ENCODE measurements around the gene HAND1. TPM values are rescaled to one million over a fixed set of nuclear protein-coding genes. Genes with fewer than 3 reads are reported as not detected.

The HAND1 gene
- total and polyA plus RNA-seq, 2 donors (not counting 1 experiment from before 2014, with no cell fraction given) = not detected

DNA sequence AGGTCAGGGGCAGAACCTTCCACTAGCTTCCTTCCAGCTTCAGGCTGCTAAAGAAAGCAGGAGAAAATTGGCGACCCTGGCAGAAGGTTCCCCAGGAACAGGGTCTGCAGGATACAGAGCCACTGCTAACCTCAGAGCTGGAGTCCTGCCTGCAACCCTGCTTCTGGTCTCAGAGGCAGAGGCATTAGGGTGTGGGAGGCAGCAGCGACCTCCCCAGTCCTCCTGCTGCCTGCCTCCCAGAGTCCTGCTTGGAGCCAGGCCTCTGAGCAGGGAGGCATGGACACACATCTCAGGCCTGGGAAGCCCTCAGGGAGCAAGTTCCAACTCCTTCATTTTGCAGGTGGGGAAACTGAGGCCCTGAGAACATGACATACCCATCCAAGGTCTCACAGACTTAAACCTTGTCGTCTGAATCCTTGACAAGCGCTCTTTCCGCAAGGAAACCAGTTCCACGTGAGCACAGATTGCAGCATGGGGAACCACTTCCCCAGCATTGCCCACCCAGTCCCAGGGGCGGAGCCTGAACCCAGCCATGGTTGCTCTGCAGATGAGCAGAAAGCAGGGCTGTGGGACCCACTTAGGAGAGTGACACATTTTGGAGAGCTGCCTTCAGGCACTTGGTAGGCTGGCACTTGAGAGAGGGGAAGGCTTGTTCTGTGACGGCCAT lies 28.2 kb upstream of the HAND1 start:
- intact Hi-C loops (cut with micrococcal nuclease) = no loop called here
- peaks cover 0 to 10% (median 0%) of the 10 kb centered on the region in 3 donors for H3K9me3 ChIP-seq (ENCODE audit: control extremely low read depth in 1 of 3, control insufficient read depth in 2 of 3, insufficient read depth in 1 of 3, low read length in 2 of 3)
- no peak for DNase-seq
- no peaks in the 10 kb centered on the region for H3K36me3 ChIP-seq (replicated peaks in 1 of 2; ENCODE audit: control extremely low read depth in 1 of 2, control insufficient read depth in 1 of 2, extremely low read depth in 1 of 2, insufficient read depth in 2 of 2, low read length in 1 of 2)
- TF ChIP-seq, protein P1, sequence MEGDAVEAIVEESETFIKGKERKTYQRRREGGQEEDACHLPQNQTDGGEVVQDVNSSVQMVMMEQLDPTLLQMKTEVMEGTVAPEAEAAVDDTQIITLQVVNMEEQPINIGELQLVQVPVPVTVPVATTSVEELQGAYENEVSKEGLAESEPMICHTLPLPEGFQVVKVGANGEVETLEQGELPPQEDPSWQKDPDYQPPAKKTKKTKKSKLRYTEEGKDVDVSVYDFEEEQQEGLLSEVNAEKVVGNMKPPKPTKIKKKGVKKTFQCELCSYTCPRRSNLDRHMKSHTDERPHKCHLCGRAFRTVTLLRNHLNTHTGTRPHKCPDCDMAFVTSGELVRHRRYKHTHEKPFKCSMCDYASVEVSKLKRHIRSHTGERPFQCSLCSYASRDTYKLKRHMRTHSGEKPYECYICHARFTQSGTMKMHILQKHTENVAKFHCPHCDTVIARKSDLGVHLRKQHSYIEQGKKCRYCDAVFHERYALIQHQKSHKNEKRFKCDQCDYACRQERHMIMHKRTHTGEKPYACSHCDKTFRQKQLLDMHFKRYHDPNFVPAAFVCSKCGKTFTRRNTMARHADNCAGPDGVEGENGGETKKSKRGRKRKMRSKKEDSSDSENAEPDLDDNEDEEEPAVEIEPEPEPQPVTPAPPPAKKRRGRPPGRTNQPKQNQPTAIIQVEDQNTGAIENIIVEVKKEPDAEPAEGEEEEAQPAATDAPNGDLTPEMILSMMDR (IDR thresholded peaks at IDR 0.05) = no peak
- no peak for TF ChIP-seq EZH2 (IDR thresholded peaks at IDR 0.05; ENCODE audit: borderline replicate concordance, insufficient read depth, low read depth, low read length, poor library complexity, severe bottlenecking)
- ATAC-seq (ENCODE audit: low read depth) = no peak
- H3K9ac ChIP-seq (ENCODE audit: low read length) = no peak overlapping the region
- CTCF ChIA-PET = no interaction called here
- no peaks in the 10 kb centered on the region for H3K79me2 ChIP-seq (ENCODE audit: control insufficient read depth, insufficient read depth, low read length)
- no peak overlapping the region for H3K27ac ChIP-seq (ENCODE audit: low read length in 2 of 2)
- Mint-ChIP-seq H3K4me3 (no peak overlapping the region), H3K9me3 (ENCODE audit: insufficient read depth) (no peaks in the 10 kb centered on the region), H3K4me1 (peaks cover 12% of the 10 kb centered on the region), H3K27me3 (peaks cover 19% of the 10 kb centered on the region), H3K27ac (no peak overlapping the region)
- no peak overlapping the region for H2AFZ ChIP-seq (ENCODE audit: insufficient read depth, low read depth, low read length, poor library complexity, severe bottlenecking)
- no peak overlapping the region for H3K4me2 ChIP-seq (replicated peaks; ENCODE audit: low read depth, low read length, poor library complexity, severe bottlenecking)
- H3K4me3 ChIP-seq (ENCODE audit: control extremely low read depth in 1 of 5, extremely low read depth in 1 of 5, insufficient read depth in 1 of 5, low read depth in 2 of 5, low read length in 4 of 5) = no peak overlapping the region
- H3K27me3 ChIP-seq (replicated peaks in 1 of 4; ENCODE audit: control extremely low read depth in 1 of 4, control insufficient read depth in 3 of 4, insufficient read depth in 4 of 4, low read length in 3 of 4) = peaks cover 0 to 3% (median 0%) of the 10 kb centered on the region in 4 experiments
- H4K20me1 ChIP-seq (ENCODE audit: control insufficient read depth, insufficient read depth, low read length, poor library complexity, severe bottlenecking) = no peaks in the 10 kb centered on the region
- H3K4me1 ChIP-seq (ENCODE audit: control insufficient read depth in 2 of 2, insufficient read depth in 2 of 2, low read length in 2 of 2) = peaks cover 2 to 12% of the 10 kb centered on the region in 2 donors
- POLR2A ChIA-PET = no interaction called here
- 83% methylated on average over 7 of the region's 8 CpGs for WGBS (ENCODE audit: insufficient coverage)

DNA sequence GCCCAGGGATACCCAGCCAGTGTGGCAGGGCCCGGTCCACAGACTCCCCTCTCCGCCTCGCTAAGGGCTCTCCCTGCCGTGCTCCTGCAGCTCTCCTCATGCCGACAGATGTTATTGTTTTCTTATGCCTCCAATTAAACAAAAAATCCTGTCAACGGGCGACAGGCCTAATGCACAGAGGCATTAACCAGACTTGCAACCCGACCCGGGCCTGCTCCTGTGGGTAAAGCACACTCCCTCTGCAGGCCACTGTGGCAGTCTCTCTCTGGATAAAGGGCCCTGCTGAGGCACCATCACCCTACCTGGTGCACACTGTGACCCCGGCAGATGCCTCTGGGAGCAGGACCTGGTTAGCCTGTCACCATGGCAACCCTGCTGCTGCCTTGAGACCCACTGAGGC lies 27.5 kb upstream of the HAND1 start:
- WGBS (ENCODE audit: insufficient coverage) = 85% methylated on average over 10 of the region's 10 CpGs
- Histone ChIP-seq H3K9me3 (ENCODE audit: control extremely low read depth in 1 of 3, control insufficient read depth in 2 of 3, insufficient read depth in 1 of 3, low read length in 2 of 3) (peaks cover 0 to 10% (median 0%) of the 10 kb centered on the region in 3 donors), H3K27me3 (replicated peaks in 1 of 4; ENCODE audit: control extremely low read depth in 1 of 4, control insufficient read depth in 3 of 4, insufficient read depth in 4 of 4, low read length in 3 of 4) (peaks cover 0 to 3% (median 0%) of the 10 kb centered on the region in 4 experiments), H3K9ac (ENCODE audit: low read length) (no peak overlapping the region), H3K36me3 (replicated peaks in 1 of 2; ENCODE audit: control extremely low read depth in 1 of 2, control insufficient read depth in 1 of 2, extremely low read depth in 1 of 2, insufficient read depth in 2 of 2, low read length in 1 of 2) (no peaks in the 10 kb centered on the region), H3K4me2 (replicated peaks; ENCODE audit: low read depth, low read length, poor library complexity, severe bottlenecking) (no peak overlapping the region), H3K4me1 (ENCODE audit: control insufficient read depth in 2 of 2, insufficient read depth in 2 of 2, low read length in 2 of 2) (peaks cover 2 to 12% of the 10 kb centered on the region in 2 donors), H4K20me1 (ENCODE audit: control insufficient read depth, insufficient read depth, low read length, poor library complexity, severe bottlenecking) (no peaks in the 10 kb centered on the region), H3K4me3 (ENCODE audit: control extremely low read depth in 1 of 5, extremely low read depth in 1 of 5, insufficient read depth in 1 of 5, low read depth in 2 of 5, low read length in 4 of 5) (no peak overlapping the region), H3K79me2 (ENCODE audit: control insufficient read depth, insufficient read depth, low read length) (no peaks in the 10 kb centered on the region), H3K27ac (ENCODE audit: low read length in 2 of 2) (no peak overlapping the region), H2AFZ (ENCODE audit: insufficient read depth, low read depth, low read length, poor library complexity, severe bottlenecking) (no peak overlapping the region)
- H3K4me1 Mint-ChIP-seq = peaks cover 12% of the 10 kb centered on the region
- H3K9me3 Mint-ChIP-seq (ENCODE audit: insufficient read depth) = no peaks in the 10 kb centered on the region
- CTCF ChIA-PET = interaction anchor here (0.6 kb wide), 1 partner anchor 55 kb away, joined by 4 read pairs; no protein-coding TSS in a partner anchor
- no peak overlapping the region for H3K27ac Mint-ChIP-seq
- no peak for ATAC-seq (ENCODE audit: low read depth)
- TF ChIP-seq, protein P1 (IDR thresholded peaks at IDR 0.05) = no peak
- no peak for TF ChIP-seq EZH2 (IDR thresholded peaks at IDR 0.05; ENCODE audit: borderline replicate concordance, insufficient read depth, low read depth, low read length, poor library complexity, severe bottlenecking)
- POLR2A ChIA-PET = no interaction called here
- intact Hi-C loops (cut with micrococcal nuclease) = no loop called here
- H3K4me3 Mint-ChIP-seq = no peak overlapping the region
- DNase-seq = no peak
- peaks cover 18% of the 10 kb centered on the region for H3K27me3 Mint-ChIP-seq
